Ovary (tissue), 3 donors: ENCODE results near the gene ANK2.

Experiments
- EP300 ChIP-seq: sonication (generic); formaldehyde crosslinking; IDR thresholded peaks from one replicate; pipeline ENCODE4 v1.6.1; 2017; ENCODE audit warnings: antibody characterized with exemption
- TF ChIP-seq, protein P1 (sequence below), 3 donors: fragments of 450-650 bp in 2 of 3; fragments of 200-600 bp in 1 of 3; IDR thresholded peaks; one replicate each; pipeline versions ENCODE4 v1.5.1 to v1.8.0; 2016 to 2022; ENCODE audit warnings: antibody characterized with exemption in 3 of 3, mild to moderate bottlenecking in 1 of 3
- donor health status: DM: no; HTN: no; CAD: no.

DNA sequence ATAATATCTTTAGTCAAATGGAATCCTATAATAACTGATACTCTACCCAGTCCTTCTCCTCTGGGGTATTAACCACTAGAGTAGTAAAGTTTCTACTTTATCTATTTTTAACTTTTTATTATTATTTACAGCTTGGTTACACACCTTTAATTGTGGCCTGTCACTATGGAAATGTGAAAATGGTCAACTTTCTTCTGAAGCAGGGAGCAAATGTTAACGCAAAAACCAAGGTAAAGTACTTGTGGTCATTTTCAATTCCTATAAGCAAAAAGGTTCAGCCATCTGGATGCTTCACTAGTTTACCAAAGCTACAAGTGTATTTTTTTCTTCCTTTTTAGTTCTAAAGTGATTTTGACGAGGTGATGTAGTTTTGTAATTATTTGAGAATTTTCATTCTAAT is 238.8 kb downstream of the ANK2 start:
- TF ChIP-seq, protein P1, sequence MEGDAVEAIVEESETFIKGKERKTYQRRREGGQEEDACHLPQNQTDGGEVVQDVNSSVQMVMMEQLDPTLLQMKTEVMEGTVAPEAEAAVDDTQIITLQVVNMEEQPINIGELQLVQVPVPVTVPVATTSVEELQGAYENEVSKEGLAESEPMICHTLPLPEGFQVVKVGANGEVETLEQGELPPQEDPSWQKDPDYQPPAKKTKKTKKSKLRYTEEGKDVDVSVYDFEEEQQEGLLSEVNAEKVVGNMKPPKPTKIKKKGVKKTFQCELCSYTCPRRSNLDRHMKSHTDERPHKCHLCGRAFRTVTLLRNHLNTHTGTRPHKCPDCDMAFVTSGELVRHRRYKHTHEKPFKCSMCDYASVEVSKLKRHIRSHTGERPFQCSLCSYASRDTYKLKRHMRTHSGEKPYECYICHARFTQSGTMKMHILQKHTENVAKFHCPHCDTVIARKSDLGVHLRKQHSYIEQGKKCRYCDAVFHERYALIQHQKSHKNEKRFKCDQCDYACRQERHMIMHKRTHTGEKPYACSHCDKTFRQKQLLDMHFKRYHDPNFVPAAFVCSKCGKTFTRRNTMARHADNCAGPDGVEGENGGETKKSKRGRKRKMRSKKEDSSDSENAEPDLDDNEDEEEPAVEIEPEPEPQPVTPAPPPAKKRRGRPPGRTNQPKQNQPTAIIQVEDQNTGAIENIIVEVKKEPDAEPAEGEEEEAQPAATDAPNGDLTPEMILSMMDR (IDR thresholded peaks at IDR 0.05): no peak
- no peak for TF ChIP-seq EP300
